Measurements from ENCODE around the gene CUTA. TPM values are rescaled to one million over a fixed set of nuclear protein-coding genes. Genes with fewer than 3 reads are reported as not detected.

CUTA gene
- total RNA-seq (2014; rRNA removed; shearing (Covaris generic)) = 197 and 204 TPM in 2 replicates
- 397 and 404 TPM in 2 replicates for polyA plus RNA-seq (2016; fragmentation: Nextera tagmentation; extraction: Ambion mirVana)

DNA sequence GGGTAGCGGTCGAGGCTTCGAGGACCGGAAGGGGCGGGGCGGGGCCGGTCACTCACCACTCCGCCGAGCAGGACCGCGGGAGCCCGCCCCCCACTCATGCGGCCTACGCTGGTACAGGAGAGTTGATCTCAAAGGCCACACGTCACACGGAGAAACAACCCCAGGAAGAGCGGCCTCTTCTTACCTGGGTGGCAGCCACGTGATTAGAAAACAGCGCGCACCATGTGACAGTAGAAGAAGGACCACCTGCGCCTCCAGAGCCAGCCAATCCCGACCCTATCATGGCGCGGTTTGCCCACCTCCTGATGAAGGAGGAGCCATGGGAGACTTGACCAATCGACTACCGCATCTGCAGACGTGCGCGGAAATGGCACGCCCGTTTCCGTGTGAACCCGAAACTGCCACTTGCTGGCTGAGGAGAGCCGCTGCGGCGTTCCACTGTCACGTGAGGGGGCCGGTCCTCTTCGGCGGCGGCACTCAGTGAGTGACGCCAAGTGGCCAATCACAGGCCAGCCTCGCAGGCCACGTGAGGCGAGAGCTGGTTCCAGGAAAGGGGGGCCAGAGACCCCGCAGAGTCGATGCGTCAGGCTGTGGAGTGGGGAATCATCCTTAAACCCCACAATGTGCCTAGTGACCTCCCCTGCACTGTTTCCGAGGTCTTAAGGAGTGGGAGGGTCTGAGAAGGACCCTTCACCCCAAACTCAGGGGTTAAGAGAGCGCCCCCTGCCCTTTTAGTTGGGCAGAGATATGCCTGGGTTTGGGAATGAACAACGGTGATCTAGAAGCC, at the start of gene CUTA:
Gene CUTA (minus strand): TSS at position 205 of the 787 bp plus-strand sequence. CDS start 107 bp downstream, at position 98.
- WGBS, 2 experiments (ENCODE audit: low coverage in 1 of 2, low lambda C conversion rate in 2 of 2, missing lambda C conversion rate in 2 of 2) = 1% methylated on average over 48 to 51 of the region's 51 CpGs
- Histone ChIP-seq H3K9ac (peak within 1 kb of the TSS; percentile 92), H3K79me2 (ENCODE audit: insufficient read depth) (peaks cover 81% of the 10 kb centered on the region), H3K27me3 (replicated peaks; ENCODE audit: insufficient read depth) (no peaks in the 10 kb centered on the region), H2AFZ (peak within 1 kb of the TSS; percentile 74), H3K4me2 (ENCODE audit: unreplicated experiment) (peak within 1 kb of the TSS; percentile 99), H4K20me1 (ENCODE audit: insufficient read depth) (no peaks in the 10 kb centered on the region), H3K36me3 (ENCODE audit: low read depth) (no peaks in the 10 kb centered on the region), H3K4me3 (peak within 1 kb of the TSS; percentile 86), H3K27ac (peak within 1 kb of the TSS; percentile 96), H3K4me1 (ENCODE audit: insufficient read depth) (peaks cover 35% of the 10 kb centered on the region), H3K9me2 (ENCODE audit: insufficient read depth) (no peaks in the 10 kb centered on the region), H3F3A (ENCODE audit: insufficient read depth) (peaks cover 28% of the 10 kb centered on the region), H3K9me3 (ENCODE audit: low read depth) (no peaks in the 10 kb centered on the region)
- no peak for TF ChIP-seq EZH2phosphoT487 (IDR thresholded peaks at IDR 0.05; ENCODE audit: insufficient read depth, low read depth)
- no peak for TF ChIP-seq EZH2 (IDR thresholded peaks at IDR 0.05; ENCODE audit: insufficient read depth, poor library complexity, severe bottlenecking)
- DNase-seq = peak; percentile 100
- in situ Hi-C loops (cut with MboI) = no loop called here

DNA sequence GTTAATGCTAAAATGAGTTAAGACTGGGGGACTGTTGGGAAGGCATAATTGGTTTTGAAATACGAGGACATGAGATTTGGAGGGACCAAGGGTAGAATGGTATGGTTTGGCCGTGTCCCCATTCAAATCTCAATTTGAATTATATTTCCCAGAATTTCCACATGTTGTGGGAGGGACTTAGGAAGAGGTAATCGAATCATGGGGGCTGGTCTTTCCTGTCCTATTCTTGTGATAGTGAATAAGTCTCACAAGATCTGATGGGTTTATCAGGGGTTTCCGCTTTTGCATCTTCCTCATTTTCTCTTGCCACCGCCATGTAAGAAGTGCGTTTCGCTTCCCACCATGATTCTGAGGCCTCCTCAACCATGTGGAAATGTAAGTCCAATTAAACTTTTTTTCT, 49.2 kb upstream of the CUTA start:
- Histone ChIP-seq H3F3A (ENCODE audit: insufficient read depth) (no peaks in the 10 kb centered on the region), H3K36me3 (ENCODE audit: low read depth) (no peaks in the 10 kb centered on the region), H3K4me1 (ENCODE audit: insufficient read depth) (no peaks in the 10 kb centered on the region), H3K79me2 (ENCODE audit: insufficient read depth) (no peaks in the 10 kb centered on the region), H3K9ac (no peak overlapping the region), H3K27me3 (replicated peaks; ENCODE audit: insufficient read depth) (no peaks in the 10 kb centered on the region), H4K20me1 (ENCODE audit: insufficient read depth) (no peaks in the 10 kb centered on the region), H3K9me3 (ENCODE audit: low read depth) (no peaks in the 10 kb centered on the region), H3K4me3 (no peak overlapping the region), H3K4me2 (ENCODE audit: unreplicated experiment) (no peak overlapping the region), H2AFZ (no peak overlapping the region), H3K27ac (no peak overlapping the region), H3K9me2 (ENCODE audit: insufficient read depth) (no peaks in the 10 kb centered on the region)
- no peak for DNase-seq
- TF ChIP-seq EZH2phosphoT487 (IDR thresholded peaks at IDR 0.05; ENCODE audit: insufficient read depth, low read depth) = no peak
- TF ChIP-seq EZH2 (IDR thresholded peaks at IDR 0.05; ENCODE audit: insufficient read depth, poor library complexity, severe bottlenecking) = no peak
- 47 to 50% methylated on average over 7 of the region's 7 CpGs for WGBS, 2 experiments (ENCODE audit: low coverage in 1 of 2, low lambda C conversion rate in 2 of 2, missing lambda C conversion rate in 2 of 2)
- in situ Hi-C loops (cut with MboI) = no loop called here

DNA sequence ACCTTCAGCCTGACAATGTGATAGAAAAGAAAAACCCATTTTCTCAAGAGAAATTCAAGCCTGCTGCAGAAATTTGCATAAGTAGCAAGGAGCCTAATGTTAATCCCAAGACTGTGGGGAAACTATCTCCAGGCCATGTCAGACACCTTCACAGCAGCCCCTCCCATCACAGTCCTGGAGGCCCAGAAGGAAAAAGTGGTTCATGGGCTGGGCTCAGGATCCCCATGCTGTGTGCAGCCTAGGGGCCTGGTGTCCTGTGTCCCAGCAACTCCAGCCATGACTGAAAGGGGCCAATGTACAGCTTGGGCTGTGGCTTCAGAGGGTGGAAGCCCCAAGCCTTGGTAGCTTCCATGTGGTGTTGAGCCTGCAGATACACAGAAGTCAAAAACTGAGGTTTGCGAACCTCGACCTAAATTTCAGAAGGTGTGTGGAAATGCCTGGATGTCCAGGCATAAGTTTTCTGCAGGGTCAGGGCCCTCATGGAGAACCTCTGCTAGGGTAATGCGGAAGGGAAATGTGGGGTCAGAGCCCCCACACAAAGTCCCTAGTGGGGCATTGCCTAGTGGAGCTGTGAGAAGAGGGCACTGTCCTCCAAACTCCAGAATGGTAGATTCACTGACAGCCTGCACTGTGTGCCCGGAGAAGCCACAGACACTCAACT, 48.3 kb upstream of the CUTA start:
- Histone ChIP-seq H4K20me1 (ENCODE audit: insufficient read depth) (no peaks in the 10 kb centered on the region), H3K4me1 (ENCODE audit: insufficient read depth) (no peaks in the 10 kb centered on the region), H3K4me2 (ENCODE audit: unreplicated experiment) (no peak overlapping the region), H3K9ac (no peak overlapping the region), H3K9me3 (ENCODE audit: low read depth) (no peaks in the 10 kb centered on the region), H3K9me2 (ENCODE audit: insufficient read depth) (no peaks in the 10 kb centered on the region), H3K4me3 (no peak overlapping the region), H3F3A (ENCODE audit: insufficient read depth) (no peaks in the 10 kb centered on the region), H3K36me3 (ENCODE audit: low read depth) (no peaks in the 10 kb centered on the region), H3K27ac (no peak overlapping the region), H3K27me3 (replicated peaks; ENCODE audit: insufficient read depth) (no peaks in the 10 kb centered on the region), H3K79me2 (ENCODE audit: insufficient read depth) (no peaks in the 10 kb centered on the region), H2AFZ (no peak overlapping the region)
- TF ChIP-seq EZH2 (IDR thresholded peaks at IDR 0.05; ENCODE audit: insufficient read depth, poor library complexity, severe bottlenecking) = no peak
- no peak for TF ChIP-seq EZH2phosphoT487 (IDR thresholded peaks at IDR 0.05; ENCODE audit: insufficient read depth, low read depth)
- in situ Hi-C loops (cut with MboI) = no loop called here
- 64 to 70% methylated on average over 4 of the region's 4 CpGs for WGBS, 2 experiments (ENCODE audit: low coverage in 1 of 2, low lambda C conversion rate in 2 of 2, missing lambda C conversion rate in 2 of 2)
- DNase-seq = no peak

- Histone ChIP-seq H3K4me3 (no peak overlapping the region), H3K9ac (no peak overlapping the region), H3F3A (ENCODE audit: insufficient read depth) (no peaks in the 10 kb centered on the region), H3K9me2 (ENCODE audit: insufficient read depth) (no peaks in the 10 kb centered on the region), H4K20me1 (ENCODE audit: insufficient read depth) (no peaks in the 10 kb centered on the region), H3K27me3 (replicated peaks; ENCODE audit: insufficient read depth) (no peaks in the 10 kb centered on the region), H3K79me2 (ENCODE audit: insufficient read depth) (peaks cover 21% of the 10 kb centered on the region), H3K9me3 (ENCODE audit: low read depth) (no peaks in the 10 kb centered on the region), H3K36me3 (ENCODE audit: low read depth) (no peaks in the 10 kb centered on the region), H3K4me1 (ENCODE audit: insufficient read depth) (peaks cover 4% of the 10 kb centered on the region; the same call in 1 of the 2 replicates), H3K27ac (no peak overlapping the region), H2AFZ (no peak overlapping the region), H3K4me2 (ENCODE audit: unreplicated experiment) (no peak overlapping the region)
- DNase-seq = no peak
- 96 to 98% methylated on average over 2 of the region's 2 CpGs for WGBS, 2 experiments (ENCODE audit: low coverage in 1 of 2, low lambda C conversion rate in 2 of 2, missing lambda C conversion rate in 2 of 2)
- in situ Hi-C loops (cut with MboI) = no loop called here
- TF ChIP-seq EZH2phosphoT487 (IDR thresholded peaks at IDR 0.05; ENCODE audit: insufficient read depth, low read depth) (no peak), EZH2 (IDR thresholded peaks at IDR 0.05; ENCODE audit: insufficient read depth, poor library complexity, severe bottlenecking) (no peak)
These were observed 41.3 kb upstream of the CUTA start for GRCh38 chr6:33459226-33459625.

Measured in GM23248 (cell line).